Hepatocyte (in vitro differentiated cells): Measurements from ENCODE around the gene F2RL2. TPM values are rescaled to one million over a fixed set of nuclear protein-coding genes. Genes with fewer than 3 reads are reported as not detected.
"Not testable (repeated sequence)": the region's sequence is repeated elsewhere in the genome, so short reads cannot be mapped to it uniquely, and the experiment has no call there.

Experiments used
- DNase-seq: peaks from one replicate; pipeline ENCODE4 v3.0.0-alpha.2; 2016; ENCODE audit warnings: low spot score
- H2AFZ ChIP-seq: fragments of 200-600 bp; sonication (generic); 2 replicates; pipeline ENCODE4 v1.6.0; 2016; ENCODE audit warnings: antibody characterized with exemption, mild to moderate bottlenecking
- H3K27ac ChIP-seq: fragments of 200-600 bp; sonication (generic); 2 replicates; pipeline ENCODE4 v1.5.1; 2016; ENCODE audit warnings: mild to moderate bottlenecking
- H3K27me3 ChIP-seq: fragments of 200-600 bp; sonication (generic); 2 replicates; pipeline ENCODE4 v1.6.1; 2016
- H3K36me3 ChIP-seq: fragments of 200-600 bp; sonication (generic); replicated peaks from 2 replicates; pipeline ENCODE4 v1.5.1; 2016; ENCODE audit warnings: low read depth; ENCODE audit not compliant: insufficient read depth
- H3K4me1 ChIP-seq: fragments of 200-600 bp; sonication (generic); 2 replicates; pipeline ENCODE4 v1.5.1; 2016; ENCODE audit warnings: mild to moderate bottlenecking, moderate library complexity; ENCODE audit not compliant: insufficient read depth
- H3K4me2 ChIP-seq: fragments of 200-600 bp; sonication (generic); 2 replicates; pipeline ENCODE4 v1.6.0; 2016
- H3K4me3 ChIP-seq: fragments of 200-600 bp; sonication (generic); 2 replicates; pipeline ENCODE4 v1.5.1; 2016; ENCODE audit warnings: mild to moderate bottlenecking
- H3K79me2 ChIP-seq: fragments of 200-600 bp; sonication (generic); 2 replicates; pipeline ENCODE4 v1.6.0; 2017; ENCODE audit warnings: mild to moderate bottlenecking
- H3K9me2 ChIP-seq: fragments of 200-600 bp; sonication (generic); replicated peaks from 2 replicates; pipeline ENCODE4 v1.6.0; 2017; ENCODE audit warnings: mild to moderate bottlenecking; ENCODE audit not compliant: insufficient read depth
- H3K9me3 ChIP-seq: fragments of 200-600 bp; sonication (generic); 2 replicates; pipeline ENCODE4 v1.5.1; 2016; ENCODE audit warnings: low read depth, mild to moderate bottlenecking
- H4K20me1 ChIP-seq: fragments of 200-600 bp; sonication (generic); 2 replicates; pipeline ENCODE4 v1.6.0; 2016; ENCODE audit warnings: mild to moderate bottlenecking; ENCODE audit not compliant: insufficient read depth, poor library complexity, severe bottlenecking
- EZH2 ChIP-seq: fragments of 200-600 bp; sonication (generic); IDR thresholded peaks from 2 replicates; pipeline ENCODE4 v1.6.1; 2016; ENCODE audit warnings: antibody characterized with exemption, mild to moderate bottlenecking, borderline replicate concordance
- EZH2phosphoT487 ChIP-seq: fragments of 200-600 bp; sonication (generic); IDR thresholded peaks from one replicate; pipeline ENCODE4 v1.6.1; 2018; ENCODE audit warnings: antibody characterized with exemption, mild to moderate bottlenecking, low read depth, moderate library complexity; ENCODE audit not compliant: unreplicated experiment, severe bottlenecking
- WGBS: methylation state at CpG from one replicate; pipeline ENCODE4 v1.1.6; 2016; ENCODE audit warnings: low lambda C conversion rate; ENCODE audit errors: missing lambda C conversion rate; 5-methylcytosine and 5-hydroxymethylcytosine counted together
- polyA plus RNA-seq: library from polyadenylated mRNA; unstranded; fragments of >200 nt; fragmentation: Nextera tagmentation; extraction: Ambion mirVana; gene quantifications from 2 replicates; pipeline ENCODE4 v1.2.1, GENCODE V29; 2016
- total RNA-seq: library from RNA; depleted of rRNA; stranded (reverse); fragments of >200 nt; gene quantifications from 2 replicates; pipeline ENCODE4 v1.2.3, GENCODE V29; 2014
- TF ChIP-seq, protein P1 (sequence below): fragments of 200-600 bp; sonication (generic); IDR thresholded peaks from 2 replicates; pipeline ENCODE4 v1.5.1; 2016; ENCODE audit warnings: antibody characterized with exemption, mild to moderate bottlenecking; ENCODE audit not compliant: poor library complexity

The F2RL2 gene
- total and polyA plus RNA-seq, 2 experiments from 2014 or later = 1.5 to 2.3 TPM

DNA sequence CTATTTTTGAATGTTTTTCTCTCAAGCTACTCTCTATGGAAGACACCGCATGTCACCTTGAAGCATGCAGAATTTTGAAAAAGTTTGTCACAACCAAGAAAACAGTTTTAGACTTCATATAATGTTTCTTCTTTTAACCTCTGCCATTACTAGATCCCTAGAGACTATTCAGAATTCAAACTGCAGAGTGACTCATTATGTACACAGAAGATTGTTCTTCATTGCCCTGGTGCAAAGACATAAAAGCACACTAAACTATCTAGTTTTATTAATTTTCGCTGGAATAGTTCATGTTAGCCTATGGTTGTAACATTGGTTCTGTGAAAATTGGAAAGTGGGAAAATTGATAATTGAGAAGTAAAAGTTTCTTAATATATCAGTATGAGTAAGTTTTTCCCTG, 18.4 kb downstream of the F2RL2 start:
- H3K27ac ChIP-seq = peak overlapping the region; percentile 16
- H3K27me3 ChIP-seq = no peaks in the 10 kb centered on the region
- H4K20me1 ChIP-seq = no peaks in the 10 kb centered on the region
- H3K9me3 ChIP-seq = no peaks in the 10 kb centered on the region
- no peaks in the 10 kb centered on the region for H3K79me2 ChIP-seq
- no peak overlapping the region for H3K4me2 ChIP-seq
- no peaks in the 10 kb centered on the region for H3K36me3 ChIP-seq
- TF ChIP-seq, protein P1, sequence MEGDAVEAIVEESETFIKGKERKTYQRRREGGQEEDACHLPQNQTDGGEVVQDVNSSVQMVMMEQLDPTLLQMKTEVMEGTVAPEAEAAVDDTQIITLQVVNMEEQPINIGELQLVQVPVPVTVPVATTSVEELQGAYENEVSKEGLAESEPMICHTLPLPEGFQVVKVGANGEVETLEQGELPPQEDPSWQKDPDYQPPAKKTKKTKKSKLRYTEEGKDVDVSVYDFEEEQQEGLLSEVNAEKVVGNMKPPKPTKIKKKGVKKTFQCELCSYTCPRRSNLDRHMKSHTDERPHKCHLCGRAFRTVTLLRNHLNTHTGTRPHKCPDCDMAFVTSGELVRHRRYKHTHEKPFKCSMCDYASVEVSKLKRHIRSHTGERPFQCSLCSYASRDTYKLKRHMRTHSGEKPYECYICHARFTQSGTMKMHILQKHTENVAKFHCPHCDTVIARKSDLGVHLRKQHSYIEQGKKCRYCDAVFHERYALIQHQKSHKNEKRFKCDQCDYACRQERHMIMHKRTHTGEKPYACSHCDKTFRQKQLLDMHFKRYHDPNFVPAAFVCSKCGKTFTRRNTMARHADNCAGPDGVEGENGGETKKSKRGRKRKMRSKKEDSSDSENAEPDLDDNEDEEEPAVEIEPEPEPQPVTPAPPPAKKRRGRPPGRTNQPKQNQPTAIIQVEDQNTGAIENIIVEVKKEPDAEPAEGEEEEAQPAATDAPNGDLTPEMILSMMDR = no peak
- TF ChIP-seq EZH2phosphoT487 (no peak), EZH2 (no peak)
- no peaks in the 10 kb centered on the region for H3K9me2 ChIP-seq
- WGBS = 67% methylated on average over 2 of the region's 2 CpGs
- H3K4me1 ChIP-seq = peaks cover 13% of the 10 kb centered on the region
- no peak overlapping the region for H2AFZ ChIP-seq
- peak; percentile 17 for DNase-seq
- no peak overlapping the region for H3K4me3 ChIP-seq

DNA sequence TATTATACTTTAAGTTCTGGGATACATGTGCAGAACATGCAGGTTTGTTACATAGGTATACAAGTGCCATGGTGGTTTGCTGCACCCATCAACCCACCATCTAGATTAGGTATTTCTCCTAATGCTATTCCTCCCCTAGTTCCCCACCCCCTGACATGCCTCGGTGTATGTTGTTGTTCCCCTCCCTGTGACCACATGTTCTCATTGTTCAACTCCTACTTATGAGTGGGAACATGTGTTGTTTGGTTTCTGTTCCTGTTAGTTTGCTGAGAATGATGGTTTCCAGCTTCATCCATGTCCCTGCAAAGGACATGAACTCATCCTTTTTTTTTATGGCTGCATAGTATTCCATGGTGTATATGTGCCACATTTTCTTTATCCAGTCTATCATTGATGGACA, 19.2 kb downstream of the F2RL2 start:
- not testable (repeated sequence) for H2AFZ ChIP-seq, H4K20me1 ChIP-seq, H3K27me3 ChIP-seq, H3K4me3 ChIP-seq, H3K4me2 ChIP-seq, H3K9me2 ChIP-seq, H3K27ac ChIP-seq, H3K36me3 ChIP-seq, DNase-seq, H3K79me2 ChIP-seq, H3K9me3 ChIP-seq
- 100% methylated on average over 1 of the region's 1 CpG for WGBS
- peaks cover 13% of the 10 kb centered on the region for H3K4me1 ChIP-seq

DNA sequence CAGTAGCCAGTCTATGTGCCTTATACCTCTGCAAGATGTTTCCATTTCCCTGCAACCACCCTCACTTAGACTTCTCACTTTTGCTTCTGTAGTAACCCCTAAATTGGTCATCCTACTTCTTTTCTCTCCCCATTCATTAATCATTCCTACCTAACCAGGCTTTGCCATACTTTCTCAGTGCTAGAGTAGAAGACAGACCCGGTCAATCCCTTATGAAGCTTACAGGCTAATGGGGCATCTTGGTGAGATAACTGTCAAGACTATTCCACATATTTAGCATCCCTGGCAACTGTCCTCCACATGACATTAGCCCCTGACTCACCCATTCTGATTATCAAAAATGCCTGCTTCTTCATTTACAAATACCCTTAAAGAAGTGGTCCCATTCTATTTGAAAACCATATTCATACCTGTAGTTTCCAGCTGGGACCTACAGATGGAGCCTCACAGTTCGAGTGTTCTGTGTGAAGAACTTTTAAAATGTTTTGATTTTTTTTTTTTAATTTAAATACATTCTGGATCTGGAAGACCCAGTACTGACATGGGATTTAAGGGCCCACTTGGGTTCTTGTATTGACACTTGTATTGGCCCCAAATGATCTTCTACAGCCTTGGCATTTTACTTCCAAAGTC, 21.0 kb downstream of the F2RL2 start:
- H3K36me3 ChIP-seq = no peaks in the 10 kb centered on the region
- H3K9me3 ChIP-seq = no peaks in the 10 kb centered on the region
- TF ChIP-seq, protein P1 = peak; percentile 31
- no peak for TF ChIP-seq EZH2phosphoT487

DNA sequence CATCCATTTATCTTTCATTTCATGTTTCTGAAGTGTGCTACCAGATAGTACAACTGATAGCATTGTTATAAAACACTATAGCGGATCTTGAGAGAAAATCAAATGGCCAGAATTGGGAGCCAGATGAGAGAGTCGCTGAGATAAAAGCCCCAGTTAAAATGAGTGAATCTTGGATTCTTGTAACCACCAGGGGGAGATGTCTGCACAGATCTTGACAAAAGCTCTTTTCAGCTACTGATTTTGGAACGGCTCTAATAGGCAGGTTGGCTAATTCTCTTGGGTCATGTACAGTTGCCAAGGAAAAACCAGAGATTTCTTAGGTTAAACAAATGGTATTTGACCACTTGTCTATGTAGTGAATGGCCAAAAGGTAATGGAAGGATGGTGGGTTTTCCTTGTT, 21.7 kb downstream of the F2RL2 start:
- Histone ChIP-seq H3K27me3 (no peaks in the 10 kb centered on the region), H3K36me3 (no peaks in the 10 kb centered on the region), H2AFZ (no peak overlapping the region), H3K4me3 (no peak overlapping the region), H4K20me1 (no peaks in the 10 kb centered on the region), H3K9me3 (no peaks in the 10 kb centered on the region), H3K27ac (no peak overlapping the region), H3K4me2 (no peak overlapping the region), H3K9me2 (no peaks in the 10 kb centered on the region), H3K79me2 (no peaks in the 10 kb centered on the region), H3K4me1 (peaks cover 5% of the 10 kb centered on the region)
- TF ChIP-seq EZH2 = no peak
- TF ChIP-seq, protein P1 = peak; percentile 72
- WGBS = 41% methylated on average over 3 of the region's 3 CpGs
- peak; percentile 77 for DNase-seq

More for the DNA sequence above, 21.0 kb downstream of the F2RL2 start:
- Histone ChIP-seq H3K4me2 (no peak overlapping the region), H3K27me3 (no peaks in the 10 kb centered on the region), H3K9me2 (no peaks in the 10 kb centered on the region), H3K79me2 (no peaks in the 10 kb centered on the region), H4K20me1 (no peaks in the 10 kb centered on the region), H3K27ac (no peak overlapping the region), H2AFZ (no peak overlapping the region), H3K4me1 (peaks cover 5% of the 10 kb centered on the region), H3K4me3 (no peak overlapping the region)
- no peak for DNase-seq
- 88% methylated on average over 2 of the region's 2 CpGs for WGBS
